A673 (cell line): Measurements from ENCODE around the gene CTNNA1. TPM values are rescaled to one million over a fixed set of nuclear protein-coding genes. Genes with fewer than 3 reads are reported as not detected.
"Not testable (repeated sequence)": the region's sequence is repeated elsewhere in the genome, so short reads cannot be mapped to it uniquely, and the experiment has no call there.

ENCODE experiments used
- BruUV-seq: library from RNA; stranded (reverse); fragments of 400-500 nt; replicated peaks from 2 replicates; lab custom pipeline; 2021; lab: Mats Ljungman, UMichigan
- CTCF ChIA-PET: fragments of 300-600 bp; sonication (Branson Sonifier 250); formaldehyde crosslinking; loops from one replicate; lab custom pipeline; 2022; ENCODE audit warnings: antibody characterized with exemption; lab: Charles Lee
- POLR2A ChIA-PET: fragments of 300-600 bp; sonication (Branson Sonifier 250); formaldehyde crosslinking; loops from one replicate; lab custom pipeline; 2022; ENCODE audit warnings: antibody characterized with exemption; ENCODE audit not compliant: low non-redundant PET; lab: Charles Lee
- DNase-seq: peaks from one replicate; pipeline ENCODE4 v3.0.0-alpha.2; 2015; ENCODE audit warnings: low spot score
- H3K27ac ChIP-seq: fragments of 200-600 bp; sonication (generic); 2 replicates; pipeline ENCODE4 v1.5.1; 2016; ENCODE audit warnings: mixed run types, low read depth, mild to moderate bottlenecking, mixed read lengths, antibody characterized with exemption, low read length; ENCODE audit not compliant: poor library complexity, severe bottlenecking
- H3K27me3 ChIP-seq: fragments of 200-600 bp; sonication (generic); replicated peaks from 2 replicates; pipeline ENCODE4 v1.6.1; 2017; ENCODE audit warnings: mixed run types, low read depth, mild to moderate bottlenecking, mixed read lengths, antibody characterized with exemption, low read length; ENCODE audit not compliant: insufficient read depth, poor library complexity
- H3K36me3 ChIP-seq: fragments of 200-600 bp; sonication (generic); 2 replicates; pipeline ENCODE4 v1.6.1; 2016; ENCODE audit warnings: mixed run types, mild to moderate bottlenecking, mixed read lengths, antibody characterized with exemption, low read length; ENCODE audit not compliant: insufficient read depth, poor library complexity, severe bottlenecking
- H3K4me1 ChIP-seq: fragments of 200-600 bp; sonication (generic); 2 replicates; pipeline ENCODE4 v1.6.1; 2017; ENCODE audit warnings: mixed run types, mild to moderate bottlenecking, mixed read lengths, antibody characterized with exemption, low read length; ENCODE audit not compliant: insufficient read depth, poor library complexity, severe bottlenecking
- H3K4me3 ChIP-seq: fragments of 200-600 bp; sonication (generic); 2 replicates; pipeline ENCODE4 v1.5.1; 2016; ENCODE audit warnings: low read depth, mixed run types, mild to moderate bottlenecking, mixed read lengths, low read length; ENCODE audit not compliant: poor library complexity, severe bottlenecking
- H3K9me3 ChIP-seq: fragments of 200-600 bp; sonication (generic); 2 replicates; pipeline ENCODE4 v1.6.1; 2016; ENCODE audit warnings: mixed run types, low read depth, mild to moderate bottlenecking, mixed read lengths, antibody characterized with exemption, low read length; ENCODE audit not compliant: poor library complexity, severe bottlenecking
- CTCF ChIP-seq: fragments of 300-800, 200-600 bp; sonication (generic); conservative IDR thresholded peaks from 2 replicates; pipeline ENCODE4 v1.5.1; 2017; ENCODE audit warnings: low read depth, mild to moderate bottlenecking, antibody characterized with exemption, low read length, moderate library complexity, mixed read lengths
- EZH2 ChIP-seq: fragments of 200-600 bp; sonication (generic); IDR thresholded peaks from 2 replicates; pipeline ENCODE4 v1.6.1; 2017; ENCODE audit warnings: borderline replicate concordance, low read depth, mild to moderate bottlenecking, mixed read lengths, antibody characterized with exemption, low read length; ENCODE audit not compliant: poor library complexity, severe bottlenecking
- intact Hi-C: fragments of 100-400 bp; cut with micrococcal nuclease; formaldehyde crosslinking; loops from one replicate; pipeline ENCODE4 v1.10.0; 2022; ENCODE audit not compliant: unreplicated experiment
- total RNA-seq: library from RNA; stranded (reverse); gene quantifications from 2 replicates; pipeline ENCODE4 v1.2.3, GENCODE V29; 2021

CTNNA1 gene
- total RNA-seq, 1 experiment from 2014 or later = 249 TPM

- Histone ChIP-seq H3K4me3 (no peak overlapping the region), H3K36me3 (peaks cover 3% of the 10 kb centered on the region), H3K9me3 (no peaks in the 10 kb centered on the region), H3K4me1 (peaks cover 6% of the 10 kb centered on the region), H3K27me3 (no peaks in the 10 kb centered on the region), H3K27ac (no peak overlapping the region)
- CTCF ChIA-PET = no interaction called here
- DNase-seq = no peak
- no TSS peak for BruUV-seq
- POLR2A ChIA-PET = no interaction called here
- intact Hi-C loops = no loop called here
- TF ChIP-seq CTCF (no peak), EZH2 (no peak)
Measured at GRCh38 chr5:138805096-138805495, 51.9 kb downstream of the CTNNA1 start.

- intact Hi-C loops = no loop called here
- H3K4me1 ChIP-seq = peaks cover 6% of the 10 kb centered on the region
- no TSS peak for BruUV-seq
- POLR2A ChIA-PET = no interaction called here
- CTCF ChIA-PET = no interaction called here
- no peak overlapping the region for H3K27ac ChIP-seq
- no peak overlapping the region for H3K4me3 ChIP-seq
- TF ChIP-seq CTCF (no peak), EZH2 (no peak)
- H3K9me3 ChIP-seq = no peaks in the 10 kb centered on the region
- no peak for DNase-seq
- no peaks in the 10 kb centered on the region for H3K27me3 ChIP-seq
- H3K36me3 ChIP-seq = peaks cover 6% of the 10 kb centered on the region
Measured at GRCh38 chr5:138807182-138807581, 54.0 kb downstream of the CTNNA1 start.

- ChIA-PET CTCF (no interaction called here), POLR2A (no interaction called here)
- no peak for DNase-seq
- Histone ChIP-seq H3K9me3 (no peaks in the 10 kb centered on the region), H3K36me3 (peaks cover 6% of the 10 kb centered on the region), H3K27ac (no peak overlapping the region), H3K4me3 (no peak overlapping the region), H3K4me1 (peaks cover 6% of the 10 kb centered on the region), H3K27me3 (no peaks in the 10 kb centered on the region)
- intact Hi-C loops = no loop called here
- TF ChIP-seq CTCF (no peak), EZH2 (no peak)
- no TSS peak for BruUV-seq
Measured at GRCh38 chr5:138809391-138809790, 56.2 kb downstream of the CTNNA1 start.

GRCh38 chr5:138810861-138811260, 57.6 kb downstream of the CTNNA1 start:
- H3K4me3 ChIP-seq, POLR2A ChIA-PET, DNase-seq, H3K27ac ChIP-seq, CTCF ChIA-PET, intact Hi-C loops, BruUV-seq, H3K9me3 ChIP-seq, H3K27me3 ChIP-seq, H3K36me3 ChIP-seq, H3K4me1 ChIP-seq: not testable (repeated sequence)
